ENCODE results near the gene ANXA5.

ANXA5 gene

GRCh38 chr4:121696581-121697461 lies at the start of gene ANXA5:
TSS of gene ANXA5 (minus strand) at chr4:121696980. CDS start at chr4:121696589, 391 bp downstream.
- TF ChIP-seq CTCF (IDR thresholded peaks at IDR 0.05; ENCODE audit: borderline replicate concordance, control extremely low read depth, extremely low read depth, insufficient read depth, missing control alignments) = peak; percentile 46
- peak; percentile 87 for DNase-seq (ENCODE audit: low spot score)
- in situ Hi-C loops (cut with MboI; ENCODE audit: low sequenced_read_pairs, unreplicated experiment) = no loop called here

- DNase-seq (ENCODE audit: low spot score) = no peak
- in situ Hi-C loops (cut with MboI; ENCODE audit: low sequenced_read_pairs, unreplicated experiment) = no loop called here
- TF ChIP-seq CTCF (IDR thresholded peaks at IDR 0.05; ENCODE audit: borderline replicate concordance, control extremely low read depth, extremely low read depth, insufficient read depth, missing control alignments) = no peak
Measured at GRCh38 chr4:121742794-121743193, 46.0 kb upstream of the ANXA5 start.

GRCh38 chr4:121741751-121742150 lies 45.0 kb upstream of the ANXA5 start:
- in situ Hi-C loops (cut with MboI; ENCODE audit: low sequenced_read_pairs, unreplicated experiment) = no loop called here
- no peak for DNase-seq (ENCODE audit: low spot score)
- no peak for TF ChIP-seq CTCF (IDR thresholded peaks at IDR 0.05; ENCODE audit: borderline replicate concordance, control extremely low read depth, extremely low read depth, insufficient read depth, missing control alignments)

- DNase-seq (ENCODE audit: low spot score) = no peak
- TF ChIP-seq CTCF (IDR thresholded peaks at IDR 0.05; ENCODE audit: borderline replicate concordance, control extremely low read depth, extremely low read depth, insufficient read depth, missing control alignments) = no peak
- in situ Hi-C loops (cut with MboI; ENCODE audit: low sequenced_read_pairs, unreplicated experiment) = no loop called here
Measured at GRCh38 chr4:121740796-121741409, 44.1 kb upstream of the ANXA5 start.

GRCh38 chr4:121739575-121739974 lies 42.8 kb upstream of the ANXA5 start:
- TF ChIP-seq CTCF (IDR thresholded peaks at IDR 0.05; ENCODE audit: borderline replicate concordance, control extremely low read depth, extremely low read depth, insufficient read depth, missing control alignments) = no peak
- in situ Hi-C loops (cut with MboI; ENCODE audit: low sequenced_read_pairs, unreplicated experiment) = no loop called here
- DNase-seq (ENCODE audit: low spot score) = no peak

- in situ Hi-C loops (cut with MboI; ENCODE audit: low sequenced_read_pairs, unreplicated experiment) = no loop called here
- no peak for TF ChIP-seq CTCF (IDR thresholded peaks at IDR 0.05; ENCODE audit: borderline replicate concordance, control extremely low read depth, extremely low read depth, insufficient read depth, missing control alignments)
- DNase-seq (ENCODE audit: low spot score) = no peak
Measured at GRCh38 chr4:121738780-121739535, 42.2 kb upstream of the ANXA5 start.

All from GM13976 (cell line).